ENCODE results near the gene TOGARAM2. TPM values are rescaled to one million over a fixed set of nuclear protein-coding genes. Genes with fewer than 3 reads are reported as not detected.

The TOGARAM2 gene
- total RNA-seq, 1 experiment from 2014 or later: 0.76 TPM

DNA sequence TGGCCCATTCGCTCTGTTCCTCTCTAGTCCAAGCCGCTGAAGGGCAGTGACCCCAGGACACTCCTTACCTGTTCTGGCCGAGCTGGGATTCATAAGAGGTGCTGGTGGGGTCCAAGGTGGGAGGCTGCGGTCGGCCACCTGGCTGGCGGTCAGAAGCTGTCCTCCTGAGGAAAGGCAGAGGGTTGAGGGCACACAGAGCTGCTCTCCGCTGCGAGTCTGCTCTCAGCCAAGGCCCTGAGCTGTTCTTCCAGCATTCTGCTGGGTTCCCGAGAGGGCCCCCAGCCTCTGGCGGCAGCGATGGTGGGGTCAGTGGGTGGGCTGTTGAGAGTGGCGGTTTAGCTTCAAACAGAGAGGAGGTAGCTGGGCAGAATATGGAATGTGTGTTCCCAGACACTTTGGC is 89.4 kb downstream of the TOGARAM2 start:
- H3K36me3 ChIP-seq (ENCODE audit: control insufficient read depth in 1 of 2, insufficient read depth in 2 of 2, low read length in 2 of 2): no peaks in the 10 kb centered on the region
- no peak overlapping the region for H3K4me3 ChIP-seq (replicated peaks in 1 of 2; ENCODE audit: low read depth in 1 of 2, low read length in 2 of 2)
- H3K9ac ChIP-seq (ENCODE audit: low read length): no peak overlapping the region
- H3K79me2 ChIP-seq (ENCODE audit: insufficient read depth, low read length): no peaks in the 10 kb centered on the region
- peaks cover 0 to 9% of the 10 kb centered on the region in 2 experiments; a peak in 2 of 4 replicates for H3K4me1 ChIP-seq (ENCODE audit: control insufficient read depth in 1 of 2, insufficient read depth in 2 of 2, low read length in 2 of 2)
- TF ChIP-seq SRF (IDR thresholded peaks at IDR 0.05; ENCODE audit: low read depth): no peak
- no peak for TF ChIP-seq SIN3A (IDR thresholded peaks at IDR 0.05; ENCODE audit: low read depth)
- TF ChIP-seq, protein P1, sequence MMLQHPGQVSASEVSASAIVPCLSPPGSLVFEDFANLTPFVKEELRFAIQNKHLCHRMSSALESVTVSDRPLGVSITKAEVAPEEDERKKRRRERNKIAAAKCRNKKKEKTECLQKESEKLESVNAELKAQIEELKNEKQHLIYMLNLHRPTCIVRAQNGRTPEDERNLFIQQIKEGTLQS (IDR thresholded peaks at IDR 0.05): no peak
- TF ChIP-seq, protein P2, sequence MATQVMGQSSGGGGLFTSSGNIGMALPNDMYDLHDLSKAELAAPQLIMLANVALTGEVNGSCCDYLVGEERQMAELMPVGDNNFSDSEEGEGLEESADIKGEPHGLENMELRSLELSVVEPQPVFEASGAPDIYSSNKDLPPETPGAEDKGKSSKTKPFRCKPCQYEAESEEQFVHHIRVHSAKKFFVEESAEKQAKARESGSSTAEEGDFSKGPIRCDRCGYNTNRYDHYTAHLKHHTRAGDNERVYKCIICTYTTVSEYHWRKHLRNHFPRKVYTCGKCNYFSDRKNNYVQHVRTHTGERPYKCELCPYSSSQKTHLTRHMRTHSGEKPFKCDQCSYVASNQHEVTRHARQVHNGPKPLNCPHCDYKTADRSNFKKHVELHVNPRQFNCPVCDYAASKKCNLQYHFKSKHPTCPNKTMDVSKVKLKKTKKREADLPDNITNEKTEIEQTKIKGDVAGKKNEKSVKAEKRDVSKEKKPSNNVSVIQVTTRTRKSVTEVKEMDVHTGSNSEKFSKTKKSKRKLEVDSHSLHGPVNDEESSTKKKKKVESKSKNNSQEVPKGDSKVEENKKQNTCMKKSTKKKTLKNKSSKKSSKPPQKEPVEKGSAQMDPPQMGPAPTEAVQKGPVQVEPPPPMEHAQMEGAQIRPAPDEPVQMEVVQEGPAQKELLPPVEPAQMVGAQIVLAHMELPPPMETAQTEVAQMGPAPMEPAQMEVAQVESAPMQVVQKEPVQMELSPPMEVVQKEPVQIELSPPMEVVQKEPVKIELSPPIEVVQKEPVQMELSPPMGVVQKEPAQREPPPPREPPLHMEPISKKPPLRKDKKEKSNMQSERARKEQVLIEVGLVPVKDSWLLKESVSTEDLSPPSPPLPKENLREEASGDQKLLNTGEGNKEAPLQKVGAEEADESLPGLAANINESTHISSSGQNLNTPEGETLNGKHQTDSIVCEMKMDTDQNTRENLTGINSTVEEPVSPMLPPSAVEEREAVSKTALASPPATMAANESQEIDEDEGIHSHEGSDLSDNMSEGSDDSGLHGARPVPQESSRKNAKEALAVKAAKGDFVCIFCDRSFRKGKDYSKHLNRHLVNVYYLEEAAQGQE (IDR thresholded peaks at IDR 0.05; ENCODE audit: low read depth): no peak
- TF ChIP-seq EGR1 (IDR thresholded peaks at IDR 0.05; ENCODE audit: low read depth): no peak
- no peak for TF ChIP-seq EZH2phosphoT487 (IDR thresholded peaks at IDR 0.05; ENCODE audit: borderline replicate concordance)
- TF ChIP-seq ZFX (IDR thresholded peaks at IDR 0.05): no peak
- TF ChIP-seq SP1 (IDR thresholded peaks at IDR 0.05; ENCODE audit: low read depth): no peak
- TF ChIP-seq EZH2 (IDR thresholded peaks at IDR 0.05): no peak
- no peak for TF ChIP-seq CBX3 (IDR thresholded peaks at IDR 0.05; ENCODE audit: low read depth)
- TF ChIP-seq YY1 (IDR thresholded peaks at IDR 0.05; ENCODE audit: extremely low read depth, insufficient replicate concordance, low read depth, low read length): no peak
- TF ChIP-seq, protein P3, sequence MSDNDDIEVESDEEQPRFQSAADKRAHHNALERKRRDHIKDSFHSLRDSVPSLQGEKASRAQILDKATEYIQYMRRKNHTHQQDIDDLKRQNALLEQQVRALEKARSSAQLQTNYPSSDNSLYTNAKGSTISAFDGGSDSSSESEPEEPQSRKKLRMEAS (IDR thresholded peaks at IDR 0.05): no peak
- ATAC-seq: no peak
- ChIA-PET RAD21 (ENCODE audit: low non-redundant PET in 1 of 2, low total read pairs in 2 of 2, uncharacterized antibody in 2 of 2, unreplicated experiment in 2 of 2) (no interaction called here), POLR2A (no interaction called here), CTCF (no interaction called here)
- H3K9me3 ChIP-seq (ENCODE audit: control insufficient read depth in 1 of 2, insufficient read depth in 1 of 2, low read depth in 1 of 2, low read length in 2 of 2): no peaks in the 10 kb centered on the region
- H4K20me1 ChIP-seq (ENCODE audit: insufficient read depth): no peaks in the 10 kb centered on the region
- H3K27me3 ChIP-seq (ENCODE audit: insufficient read depth, low read length): no peaks in the 10 kb centered on the region
- no peak overlapping the region for H3K27ac ChIP-seq (ENCODE audit: low read depth, low read length)
- H2AFZ ChIP-seq (ENCODE audit: low read depth, low read length, poor library complexity, severe bottlenecking): no peak overlapping the region
- no TSS peak for BruUV-seq (replicated peaks)
- no peaks in the 10 kb centered on the region for H3K9me2 ChIP-seq (ENCODE audit: insufficient read depth)
- no peak for DNase-seq (ENCODE audit: low read depth, low spot score)
- H3K4me2 ChIP-seq (ENCODE audit: low read length): no peak overlapping the region
- intact Hi-C loops (cut with micrococcal nuclease): no loop called here
